PC-3 (cell line): ENCODE results near the gene APBB2.

Experiments used
- EZH2 ChIP-seq: fragments of 300-600 bp; sonication (generic); IDR thresholded peaks from one replicate; pipeline ENCODE4 v1.6.1; 2017; ENCODE audit warnings: antibody characterized with exemption, mild to moderate bottlenecking, low read length; ENCODE audit not compliant: unreplicated experiment
- TF ChIP-seq, protein P1 (sequence below): fragments of 300-600 bp; sonication (generic); conservative IDR thresholded peaks from 2 replicates; pipeline ENCODE4 v1.5.1; 2017; ENCODE audit warnings: antibody characterized with exemption, low read depth, mild to moderate bottlenecking, low read length

DNA sequence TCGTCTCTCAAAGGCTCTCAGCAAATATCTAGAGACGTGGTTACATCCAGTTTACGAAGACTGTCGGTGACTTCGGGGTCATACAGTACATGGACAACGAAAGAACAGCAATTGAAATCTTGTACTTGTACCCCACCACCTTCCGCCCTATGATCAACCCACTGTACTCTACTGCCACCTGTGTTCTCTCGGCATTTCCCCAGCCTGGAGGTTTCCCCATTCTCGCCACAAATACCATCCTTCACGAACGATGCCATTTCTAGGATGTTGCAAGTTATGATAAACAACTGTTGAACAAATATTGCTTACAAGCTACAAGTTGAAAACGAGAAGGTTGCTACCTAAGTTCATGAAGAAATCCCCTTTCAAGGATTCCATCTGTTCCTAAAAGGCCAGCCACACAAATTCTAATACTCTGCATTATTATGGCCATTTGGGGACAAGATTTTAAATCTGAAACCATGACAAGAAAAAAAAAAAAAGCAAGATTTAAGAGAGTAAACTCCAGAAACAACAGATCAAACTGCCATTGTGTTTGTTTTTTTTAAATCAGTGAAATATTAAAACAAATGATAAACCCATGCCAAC is 1.6 kb downstream of the APBB2 start:
- TF ChIP-seq, protein P1, sequence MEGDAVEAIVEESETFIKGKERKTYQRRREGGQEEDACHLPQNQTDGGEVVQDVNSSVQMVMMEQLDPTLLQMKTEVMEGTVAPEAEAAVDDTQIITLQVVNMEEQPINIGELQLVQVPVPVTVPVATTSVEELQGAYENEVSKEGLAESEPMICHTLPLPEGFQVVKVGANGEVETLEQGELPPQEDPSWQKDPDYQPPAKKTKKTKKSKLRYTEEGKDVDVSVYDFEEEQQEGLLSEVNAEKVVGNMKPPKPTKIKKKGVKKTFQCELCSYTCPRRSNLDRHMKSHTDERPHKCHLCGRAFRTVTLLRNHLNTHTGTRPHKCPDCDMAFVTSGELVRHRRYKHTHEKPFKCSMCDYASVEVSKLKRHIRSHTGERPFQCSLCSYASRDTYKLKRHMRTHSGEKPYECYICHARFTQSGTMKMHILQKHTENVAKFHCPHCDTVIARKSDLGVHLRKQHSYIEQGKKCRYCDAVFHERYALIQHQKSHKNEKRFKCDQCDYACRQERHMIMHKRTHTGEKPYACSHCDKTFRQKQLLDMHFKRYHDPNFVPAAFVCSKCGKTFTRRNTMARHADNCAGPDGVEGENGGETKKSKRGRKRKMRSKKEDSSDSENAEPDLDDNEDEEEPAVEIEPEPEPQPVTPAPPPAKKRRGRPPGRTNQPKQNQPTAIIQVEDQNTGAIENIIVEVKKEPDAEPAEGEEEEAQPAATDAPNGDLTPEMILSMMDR: peak; percentile 81
- TF ChIP-seq EZH2: no peak
